Stimulated activated CD8-positive, alpha-beta memory T cell treated with anti-CD3 and anti-CD28 coated beads, Interleukin-15, amount 100 ng/mL, for 4 hours (primary cell): ENCODE measurements around the gene OSBPL7.

ENCODE experiments used
- DNase-seq, 2 donors: peaks; one replicate each; pipeline ENCODE4 v3.0.0-alpha.2; 2020; ENCODE audit warnings: low read depth in 2 of 2

Gene OSBPL7

DNA sequence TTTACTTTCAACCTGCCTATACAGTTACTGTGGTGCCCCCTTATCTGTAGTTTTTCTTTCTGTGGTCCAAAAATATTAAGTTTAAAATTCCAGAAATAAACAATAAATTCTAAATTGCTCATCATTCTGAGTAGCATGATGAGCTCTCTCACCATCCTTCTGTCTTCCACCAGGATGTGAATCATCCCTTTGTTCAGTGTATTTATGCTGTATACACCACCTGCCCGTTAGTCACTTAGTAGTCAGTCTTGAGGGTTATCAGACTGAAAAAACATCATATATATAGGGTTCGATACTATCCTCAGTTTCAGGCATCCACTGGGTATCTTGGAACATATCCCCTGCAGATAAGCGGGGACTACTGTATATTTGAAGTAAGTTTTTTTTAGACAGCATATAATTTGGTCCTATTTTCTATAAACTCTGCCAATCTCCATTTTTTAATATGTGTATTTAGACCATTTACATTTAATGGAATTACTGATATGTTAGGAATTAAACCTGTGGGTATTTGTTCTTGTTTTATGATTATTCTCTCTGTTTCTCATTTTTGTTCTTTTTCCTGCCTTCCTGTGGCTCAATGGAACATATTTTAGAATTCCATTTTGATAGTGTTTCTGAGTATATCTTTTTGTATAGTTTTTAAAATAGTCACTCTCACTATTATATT is 57.5 kb downstream of the OSBPL7 start:
- no peak for DNase-seq

DNA sequence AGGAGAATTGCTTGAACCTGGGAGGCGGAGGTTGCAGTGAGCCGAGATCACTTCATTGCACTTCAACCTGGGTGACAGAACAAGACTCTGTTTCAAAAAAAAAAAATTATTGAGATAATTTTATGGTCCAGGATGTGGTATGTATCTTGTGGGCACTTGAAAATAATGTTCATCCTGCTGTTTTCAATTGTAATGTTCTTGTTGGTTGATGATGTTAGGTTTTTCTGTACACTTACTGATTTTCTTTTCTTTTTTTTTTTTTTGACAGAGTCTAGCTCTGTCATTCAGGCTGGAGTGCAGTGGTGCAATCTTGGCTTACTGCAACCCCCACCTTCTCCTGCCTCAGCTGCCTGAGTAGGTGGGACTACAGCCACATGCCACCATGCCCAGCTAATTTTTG is 58.9 kb downstream of the OSBPL7 start:
- DNase-seq = no peak

DNA sequence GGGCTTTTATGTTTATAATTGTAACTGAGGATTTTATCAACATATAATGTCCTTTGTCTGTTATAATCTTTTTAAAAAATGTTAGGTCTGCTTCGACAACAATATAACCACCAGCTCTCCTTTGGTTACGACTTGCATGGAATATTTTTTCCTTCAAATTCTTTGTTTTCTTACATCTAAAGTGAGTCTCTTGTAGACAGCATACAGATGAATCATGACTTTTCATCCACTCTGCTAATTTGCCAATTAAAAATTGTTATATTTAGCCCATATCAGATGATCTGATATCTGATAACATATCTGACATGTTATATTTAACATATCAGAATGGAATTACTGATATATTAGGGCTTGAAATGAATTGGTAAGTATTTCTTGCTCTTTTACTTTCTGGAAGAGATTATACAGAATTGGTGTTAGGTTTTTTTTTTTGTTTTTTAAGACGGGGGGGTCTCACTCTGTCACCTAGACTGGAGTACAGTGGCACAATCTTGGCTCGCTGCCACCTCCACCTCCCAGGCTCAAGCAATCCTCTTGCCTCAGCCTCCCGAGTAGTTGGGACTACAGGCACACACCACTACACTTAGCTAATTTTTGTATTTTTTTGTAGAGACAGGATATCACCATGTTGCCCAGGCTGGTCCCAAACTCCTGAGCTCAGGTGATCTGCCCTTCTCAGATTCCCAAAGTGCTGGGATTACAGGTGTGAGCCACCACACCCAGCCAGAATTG is 61.0 kb downstream of the OSBPL7 start:
- no peak for DNase-seq

DNA sequence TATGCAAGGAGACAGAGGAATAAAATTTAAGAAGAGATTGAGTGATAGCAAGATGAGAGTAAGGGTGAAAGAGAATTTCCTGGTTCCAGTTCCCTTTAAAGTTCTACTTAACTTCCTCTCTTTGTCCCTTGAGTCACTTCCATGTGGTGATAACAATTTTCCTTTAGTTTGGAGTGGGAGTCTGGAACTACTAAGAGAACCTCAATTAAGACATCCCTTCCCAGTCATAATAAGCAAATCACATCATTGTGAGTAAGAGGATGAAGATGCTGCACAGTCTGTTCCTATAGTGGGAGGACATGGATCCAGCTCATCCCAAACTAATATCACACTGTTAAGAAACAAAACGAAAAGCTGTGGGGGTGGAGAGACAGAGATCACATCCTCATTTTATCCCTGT is 64.2 kb downstream of the OSBPL7 start:
- DNase-seq = no peak
